Muscle layer of colon (tissue), 2 donors: Measurements from ENCODE around the gene AKAP13.

Experiments
- H3K27ac ChIP-seq: one replicate; pipeline ENCODE4 v1.7.0; 2013; ENCODE audit warnings: low read depth, mild to moderate bottlenecking, low read length, moderate library complexity
- H3K27me3 ChIP-seq, 2 donors: one replicate each; pipeline ENCODE4 v1.7.0; 2013; ENCODE audit warnings: low read length in 2 of 2, mild to moderate bottlenecking in 2 of 2; ENCODE audit not compliant: insufficient read depth in 2 of 2, control insufficient read depth in 1 of 2
- H3K36me3 ChIP-seq: one replicate; pipeline ENCODE4 v1.7.0; 2013; ENCODE audit warnings: mild to moderate bottlenecking, low read length; ENCODE audit not compliant: insufficient read depth
- H3K4me1 ChIP-seq: one replicate; pipeline ENCODE4 v1.7.0; 2013; ENCODE audit warnings: mild to moderate bottlenecking, low read length; ENCODE audit not compliant: insufficient read depth
- H3K4me3 ChIP-seq, 2 donors: one replicate each; pipeline ENCODE4 v1.7.0; 2013; ENCODE audit warnings: low read length in 2 of 2, low read depth in 1 of 2, mild to moderate bottlenecking in 1 of 2, moderate library complexity in 1 of 2
- H3K9ac ChIP-seq: one replicate; pipeline ENCODE4 v1.7.0; 2013; ENCODE audit warnings: low read length
- H3K9me3 ChIP-seq: one replicate; pipeline ENCODE4 v1.7.0; 2013; ENCODE audit warnings: mild to moderate bottlenecking, low read length
- donor health status: abdominal sarcoma.
- donor health status: Adenocarcinoma of cecum.

The AKAP13 gene

DNA sequence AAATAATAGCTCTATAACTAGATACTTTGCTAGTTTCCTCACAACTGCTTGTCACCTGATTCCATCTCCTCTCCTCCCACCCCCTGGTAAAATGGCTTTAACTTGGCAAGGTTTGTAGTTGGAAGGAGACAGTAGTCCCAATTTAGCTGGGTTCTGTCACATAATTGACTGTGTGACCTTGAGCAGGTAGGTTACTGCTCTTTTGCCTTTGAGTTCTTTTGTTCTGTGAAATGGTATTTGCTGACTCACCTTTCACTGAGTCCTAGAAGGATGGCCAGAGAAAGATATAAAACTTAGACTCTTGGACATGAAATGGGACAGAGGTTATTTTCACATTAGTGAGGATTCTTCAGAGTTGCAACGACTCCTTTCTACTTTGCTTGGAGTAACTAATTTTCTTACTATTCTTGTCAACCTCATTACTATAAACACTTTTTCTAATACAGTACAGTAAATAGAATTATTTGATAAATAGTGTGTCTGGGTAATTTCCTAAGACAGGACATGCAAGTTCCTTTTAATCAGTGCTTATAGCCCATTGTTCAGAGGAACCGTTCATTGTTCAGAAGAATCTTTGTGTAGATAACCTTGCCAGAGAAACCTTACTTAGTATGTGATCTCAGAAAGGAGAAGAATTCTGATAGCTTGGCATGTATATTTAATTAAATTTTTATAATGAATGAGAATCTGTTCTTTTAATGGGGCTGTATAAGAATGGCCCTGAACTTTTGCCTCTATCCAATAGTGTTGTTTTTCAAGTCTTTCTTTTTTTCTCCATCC is 14.3 kb downstream of the AKAP13 start:
- Histone ChIP-seq H3K4me1 (peaks cover 44% of the 10 kb centered on the region), H3K27ac (no peak overlapping the region), H3K27me3 (no peaks in the 10 kb centered on the region), H3K36me3 (no peaks in the 10 kb centered on the region), H3K9me3 (no peaks in the 10 kb centered on the region), H3K4me3 (no peak overlapping the region), H3K9ac (no peak overlapping the region)

- Histone ChIP-seq H3K27ac (no peak overlapping the region), H3K9ac (no peak overlapping the region), H3K9me3 (no peaks in the 10 kb centered on the region), H3K36me3 (no peaks in the 10 kb centered on the region), H3K27me3 (no peaks in the 10 kb centered on the region), H3K4me1 (peaks cover 49% of the 10 kb centered on the region), H3K4me3 (no peak overlapping the region)
Measured at GRCh38 chr15:85396554-85396953, 16.2 kb downstream of the AKAP13 start.

- Histone ChIP-seq H3K27me3 (no peaks in the 10 kb centered on the region), H3K36me3 (no peaks in the 10 kb centered on the region), H3K4me1 (peaks cover 55% of the 10 kb centered on the region), H3K9me3 (no peaks in the 10 kb centered on the region), H3K9ac (no peak overlapping the region), H3K4me3 (no peak overlapping the region), H3K27ac (no peak overlapping the region)
Measured at GRCh38 chr15:85397151-85397550, 16.7 kb downstream of the AKAP13 start.

DNA sequence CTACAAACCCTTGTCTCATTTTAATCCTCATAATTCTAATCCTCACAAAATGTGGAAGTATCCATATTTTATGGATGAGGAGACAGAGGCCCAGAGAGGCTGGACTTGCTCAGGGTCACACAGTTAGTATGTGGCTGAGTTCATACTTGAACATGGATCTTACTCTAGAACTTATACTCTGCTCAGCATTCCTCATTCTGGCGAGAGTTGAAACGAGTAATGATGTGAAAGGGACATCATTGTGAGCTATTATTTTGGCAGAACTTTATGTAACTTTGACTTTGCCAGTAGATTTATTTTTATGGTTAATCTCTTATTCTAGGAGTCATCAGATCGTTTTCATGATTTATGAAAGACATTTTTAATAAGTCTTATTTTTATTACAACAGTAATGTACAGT is 17.5 kb downstream of the AKAP13 start:
- Histone ChIP-seq H3K4me1 (peaks cover 62% of the 10 kb centered on the region), H3K36me3 (no peaks in the 10 kb centered on the region), H3K27ac (no peak overlapping the region), H3K4me3 (no peak overlapping the region), H3K9ac (no peak overlapping the region), H3K27me3 (no peaks in the 10 kb centered on the region), H3K9me3 (no peaks in the 10 kb centered on the region)

DNA sequence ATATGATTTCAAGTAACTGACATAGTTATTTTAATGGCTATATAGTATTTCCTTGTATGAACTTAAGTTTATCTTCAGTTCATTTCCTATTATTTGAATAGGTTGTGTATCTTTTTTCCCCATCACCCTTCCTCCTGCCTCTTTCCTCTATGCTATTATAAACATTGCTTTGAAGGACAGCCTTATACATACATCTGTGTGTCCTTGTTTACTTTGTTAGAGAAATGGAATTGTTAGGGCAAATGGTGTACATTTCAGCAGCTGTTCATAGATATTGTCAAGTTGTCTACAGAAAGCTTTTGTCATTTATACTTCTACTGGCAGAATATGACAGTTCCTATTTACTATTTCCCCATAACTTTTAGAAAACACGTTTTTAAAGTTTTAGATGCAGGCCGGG is 18.4 kb downstream of the AKAP13 start:
- H3K4me1 ChIP-seq, result peaks cover 67% of the 10 kb centered on the region
- no peaks in the 10 kb centered on the region for H3K9me3 ChIP-seq
- no peak overlapping the region for H3K27ac ChIP-seq
- H3K9ac ChIP-seq, result no peak overlapping the region
- no peaks in the 10 kb centered on the region for H3K27me3 ChIP-seq
- H3K36me3 ChIP-seq, result no peaks in the 10 kb centered on the region
- H3K4me3 ChIP-seq, result no peak overlapping the region

DNA sequence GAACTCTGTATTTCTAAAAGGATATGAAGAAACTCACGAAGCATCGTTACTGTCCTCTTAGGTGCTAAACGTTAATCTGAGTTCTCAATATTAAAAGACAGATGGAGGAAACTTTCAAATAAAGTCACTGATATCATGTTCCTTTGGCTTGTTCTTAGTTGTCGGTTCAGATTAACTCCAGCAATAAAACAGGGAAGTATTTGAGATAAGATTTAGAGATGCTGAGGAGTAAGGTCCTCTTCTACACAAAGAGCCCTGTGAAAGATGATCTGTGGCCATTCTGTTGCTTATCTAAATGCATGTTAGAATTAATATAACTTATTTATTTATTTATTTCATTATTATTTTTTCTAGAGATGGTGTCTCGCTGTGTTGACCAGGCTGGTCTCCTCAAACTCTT is 19.2 kb downstream of the AKAP13 start:
- Histone ChIP-seq H3K27ac (no peak overlapping the region), H3K36me3 (no peaks in the 10 kb centered on the region), H3K4me3 (no peak overlapping the region), H3K9ac (no peak overlapping the region), H3K27me3 (no peaks in the 10 kb centered on the region), H3K4me1 (peaks cover 67% of the 10 kb centered on the region), H3K9me3 (no peaks in the 10 kb centered on the region)

DNA sequence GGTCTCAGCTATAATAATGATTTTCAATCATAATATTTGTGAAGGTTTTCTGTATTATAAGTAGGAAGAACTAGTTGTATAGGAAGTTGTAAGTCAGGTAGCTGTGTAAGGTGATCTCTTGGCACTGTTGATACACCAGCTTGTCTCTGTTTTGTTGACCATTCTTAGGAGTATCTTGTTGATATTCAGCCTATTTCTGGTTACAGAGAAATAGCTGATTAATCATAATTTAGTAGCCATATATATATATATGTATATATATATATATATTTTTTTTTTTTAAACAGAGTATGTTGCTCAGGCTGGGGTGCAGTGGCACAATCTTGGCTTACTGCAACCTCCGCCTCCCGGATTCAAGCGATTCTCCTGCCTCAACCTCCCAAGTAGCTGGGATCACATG is 20.2 kb downstream of the AKAP13 start:
- peaks cover 64% of the 10 kb centered on the region for H3K4me1 ChIP-seq

GRCh38 chr15:85401108-85401774 is 20.8 kb downstream of the AKAP13 start:
- Histone ChIP-seq H3K4me1 (peaks cover 58% of the 10 kb centered on the region), H3K27ac (no peak overlapping the region)

More for the DNA sequence above, 20.2 kb downstream of the AKAP13 start:
- Histone ChIP-seq H3K9me3 (no peaks in the 10 kb centered on the region), H3K27ac (no peak overlapping the region), H3K36me3 (no peaks in the 10 kb centered on the region), H3K4me3 (no peak overlapping the region), H3K9ac (no peak overlapping the region), H3K27me3 (no peaks in the 10 kb centered on the region)

GRCh38 chr15:85402195-85402881 is 21.9 kb downstream of the AKAP13 start:
- Histone ChIP-seq H3K27ac (no peak overlapping the region), H3K9me3 (no peaks in the 10 kb centered on the region), H3K4me3 (no peak overlapping the region), H3K9ac (no peak overlapping the region), H3K27me3 (no peaks in the 10 kb centered on the region), H3K36me3 (no peaks in the 10 kb centered on the region), H3K4me1 (peaks cover 55% of the 10 kb centered on the region)

More at GRCh38 chr15:85401108-85401774, 20.8 kb downstream of the AKAP13 start:
- no peak overlapping the region for H3K4me3 ChIP-seq
- no peaks in the 10 kb centered on the region for H3K36me3 ChIP-seq
- H3K9me3 ChIP-seq, result no peaks in the 10 kb centered on the region
- no peak overlapping the region for H3K9ac ChIP-seq
- no peaks in the 10 kb centered on the region for H3K27me3 ChIP-seq

- peaks cover 52% of the 10 kb centered on the region for H3K4me1 ChIP-seq
- H3K9me3 ChIP-seq, result no peaks in the 10 kb centered on the region
- no peak overlapping the region for H3K9ac ChIP-seq
- no peak overlapping the region for H3K27ac ChIP-seq
- H3K36me3 ChIP-seq, result no peaks in the 10 kb centered on the region
- no peaks in the 10 kb centered on the region for H3K27me3 ChIP-seq
- no peak overlapping the region for H3K4me3 ChIP-seq
Measured at GRCh38 chr15:85403745-85404144, 23.3 kb downstream of the AKAP13 start.

GRCh38 chr15:85404176-85404917 is 23.9 kb downstream of the AKAP13 start:
- H3K36me3 ChIP-seq, result no peaks in the 10 kb centered on the region
- no peak overlapping the region for H3K9ac ChIP-seq
- H3K4me3 ChIP-seq, result no peak overlapping the region
- no peaks in the 10 kb centered on the region for H3K9me3 ChIP-seq
- no peaks in the 10 kb centered on the region for H3K27me3 ChIP-seq
- peaks cover 52% of the 10 kb centered on the region for H3K4me1 ChIP-seq
- no peak overlapping the region for H3K27ac ChIP-seq
